Sciatic nerve (tissue), 2 donors: ENCODE results near the gene RO60. TPM values are rescaled to one million over a fixed set of nuclear protein-coding genes. Genes with fewer than 3 reads are reported as not detected.

Experiments
- ATAC-seq: fragments of 200-7000 bp; cut with Tn5 transposase; one replicate; pipeline ENCODE4 v1.9.1; 2020; ENCODE audit warnings: mild to moderate bottlenecking, moderate library complexity
- DNase-seq: peaks from one replicate; pipeline ENCODE4 v3.0.0-alpha.2; 2020; ENCODE audit warnings: low spot score
- intact Hi-C: fragments of 100-400 bp; cut with DNase I; formaldehyde crosslinking; loops from one replicate; pipeline ENCODE4 v1.14.2; 2022
- total RNA-seq: library from RNA; stranded (reverse); fragmentation: NEBNext Ultra II Directional; extraction: Animal tissue kit (Norgen Biotek cat#: 25700); gene quantifications from one replicate; pipeline ENCODE4 v1.2.1, GENCODE V29; 2021
- donor health status: DM: no; HTN: no; CAD: no.
- donor health status: DM: no; HTN: no; CAD: no.

RO60 gene
- total RNA-seq, 1 donor from 2014 or later = 84.8 TPM

DNA sequence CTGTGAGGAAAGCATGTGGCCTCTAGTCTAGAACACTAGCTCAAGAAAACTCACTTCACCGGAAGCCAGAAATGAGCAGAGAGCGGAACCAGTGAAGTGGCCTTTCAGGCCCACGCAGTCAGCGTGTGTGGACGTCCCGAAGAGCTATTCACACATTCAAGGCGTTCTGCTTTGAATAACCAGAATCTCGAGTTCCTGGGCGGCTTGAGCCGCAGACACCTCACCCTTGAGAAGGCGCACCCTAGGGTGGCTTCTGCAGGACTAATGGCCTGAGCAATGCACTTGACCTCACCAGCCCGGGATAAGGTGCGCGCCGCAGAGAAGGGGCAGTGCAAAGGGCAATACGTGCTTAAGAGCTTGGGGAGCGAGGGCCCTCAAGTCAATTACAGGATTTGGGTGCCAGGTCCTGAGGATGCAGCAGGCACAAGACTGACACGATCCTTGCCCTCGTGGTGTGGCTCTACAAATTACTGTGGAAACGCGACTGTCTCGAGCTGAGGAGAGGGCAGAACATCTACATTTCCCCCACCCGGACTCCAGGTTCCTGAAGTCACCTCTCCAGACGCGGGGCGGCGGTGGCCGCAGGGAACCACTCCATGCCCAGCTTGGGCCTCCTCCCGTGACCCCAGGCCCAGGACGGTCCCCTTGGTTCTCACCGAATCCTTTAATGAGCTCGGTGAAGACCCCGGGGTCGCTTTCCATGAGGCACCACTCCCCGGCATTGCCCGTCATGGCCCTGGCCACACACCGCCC lies 707 bp upstream of the RO60 start:
- intact Hi-C loops = loop anchor here (5.0 kb wide), 1 partner anchor 44 kb away; no protein-coding TSS in a partner anchor
- peak; percentile 15 for ATAC-seq

GRCh38 chr1:193060115-193060403 lies 647 bp downstream of the RO60 start:
- ATAC-seq = no peak
- intact Hi-C loops = no loop called here
- DNase-seq = no peak

More for the DNA sequence above, 707 bp upstream of the RO60 start:
- peak; percentile 64 for DNase-seq

DNA sequence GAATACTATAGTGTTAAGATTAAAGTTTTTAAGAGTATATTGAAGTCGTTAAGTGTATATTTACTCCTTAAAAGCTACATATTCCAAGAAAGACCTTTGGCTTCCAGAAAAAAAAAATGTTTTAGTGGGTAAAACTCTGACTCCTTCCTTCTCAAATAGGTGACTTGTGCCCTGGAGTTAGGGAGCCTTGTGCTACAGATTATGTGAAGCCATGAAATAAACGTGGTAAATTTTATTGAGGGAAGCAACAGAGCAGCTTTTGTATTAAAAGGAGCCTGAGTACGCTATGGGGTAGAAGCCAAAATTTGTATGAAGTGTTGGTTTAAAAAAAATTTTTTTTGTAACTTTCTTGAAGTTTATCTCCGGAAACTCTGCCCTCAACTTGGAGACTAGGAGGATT lies 994 bp downstream of the RO60 start:
- intact Hi-C loops = no loop called here
- ATAC-seq (no peak), DNase-seq (no peak)

DNA sequence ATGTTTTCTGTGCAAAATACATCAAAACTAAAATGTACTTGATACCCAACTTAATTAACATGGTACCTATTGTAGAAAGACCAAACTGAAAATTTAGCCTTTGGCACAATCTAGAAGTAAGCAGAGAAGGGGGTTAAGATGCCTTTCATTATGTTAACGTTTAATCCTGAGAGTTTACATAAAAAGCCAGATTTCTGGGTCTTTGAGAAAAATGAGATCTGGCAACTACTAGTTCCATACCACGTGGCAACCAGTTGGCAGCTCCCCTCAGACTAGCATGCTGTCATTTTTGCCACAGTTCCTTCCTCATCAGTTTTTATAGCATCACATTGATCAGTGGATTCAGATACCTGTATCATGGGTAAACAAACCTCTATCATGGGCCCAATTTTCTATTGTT lies 1.5 kb downstream of the RO60 start:
- no peak for ATAC-seq
- intact Hi-C loops = no loop called here
- DNase-seq = no peak

GRCh38 chr1:193062698-193063463 lies 3.5 kb downstream of the RO60 start:
- intact Hi-C loops = no loop called here
- ATAC-seq (no peak), DNase-seq (no peak)

DNA sequence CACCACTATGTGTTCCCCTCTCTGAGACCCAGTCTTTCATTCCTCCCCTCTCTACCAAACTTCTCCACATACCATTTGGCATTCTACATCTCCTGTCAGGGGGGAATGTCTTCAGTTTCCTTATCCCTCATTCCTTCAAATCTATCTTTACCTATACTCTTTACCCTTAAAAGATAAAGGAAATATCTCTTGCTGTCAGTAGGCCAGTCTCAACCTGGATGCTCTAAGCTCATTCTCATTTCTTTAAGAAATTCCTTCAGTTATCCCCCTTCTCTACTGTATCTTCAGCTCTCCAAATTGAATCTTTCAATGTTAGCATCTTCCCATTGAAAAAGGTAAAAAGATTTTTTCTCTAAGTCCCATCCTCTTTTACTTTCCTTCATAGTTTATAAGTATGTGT lies 6.5 kb downstream of the RO60 start:
- DNase-seq (no peak), ATAC-seq (no peak)
- intact Hi-C loops = no loop called here

DNA sequence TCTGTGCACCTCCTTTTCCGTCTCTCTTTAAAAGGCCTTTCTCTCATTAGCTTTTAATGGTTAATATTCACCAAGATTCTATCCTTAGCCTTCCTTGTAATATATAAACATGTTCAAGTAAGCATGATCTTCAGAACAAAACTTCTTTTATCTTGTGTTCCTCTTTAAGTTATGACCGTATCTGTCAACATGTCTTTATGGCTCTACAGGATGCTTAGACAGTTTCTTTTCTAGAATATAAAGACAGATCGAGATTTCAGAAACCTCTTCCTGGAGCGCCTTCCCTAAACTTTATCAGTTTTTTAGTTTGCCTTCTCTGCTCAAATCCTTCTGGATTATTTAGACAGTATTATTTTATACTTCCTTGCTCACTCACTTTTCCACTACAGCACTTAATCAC lies 7.2 kb downstream of the RO60 start:
- intact Hi-C loops = no loop called here
- ATAC-seq (no peak), DNase-seq (no peak)

DNA sequence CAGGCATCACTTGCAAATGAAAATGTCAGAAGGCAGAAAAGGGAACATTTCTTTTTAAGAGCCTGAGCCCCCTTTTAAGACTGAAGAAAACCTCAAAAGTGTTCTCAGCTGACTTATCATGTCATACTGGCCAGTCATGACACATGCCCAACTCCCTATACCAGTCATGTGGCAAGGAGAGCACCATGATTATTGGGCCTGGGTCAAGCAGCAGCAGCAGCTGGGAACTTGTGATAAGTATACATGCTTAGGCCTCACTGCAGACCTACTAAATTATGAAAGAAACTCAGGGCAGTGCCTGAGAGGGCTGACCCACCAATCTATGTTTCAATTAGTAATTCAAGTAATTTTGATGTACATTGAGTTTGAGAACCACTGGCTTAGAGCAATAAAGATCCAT lies 8.6 kb downstream of the RO60 start:
- DNase-seq (no peak), ATAC-seq (no peak)
- intact Hi-C loops = no loop called here

DNA sequence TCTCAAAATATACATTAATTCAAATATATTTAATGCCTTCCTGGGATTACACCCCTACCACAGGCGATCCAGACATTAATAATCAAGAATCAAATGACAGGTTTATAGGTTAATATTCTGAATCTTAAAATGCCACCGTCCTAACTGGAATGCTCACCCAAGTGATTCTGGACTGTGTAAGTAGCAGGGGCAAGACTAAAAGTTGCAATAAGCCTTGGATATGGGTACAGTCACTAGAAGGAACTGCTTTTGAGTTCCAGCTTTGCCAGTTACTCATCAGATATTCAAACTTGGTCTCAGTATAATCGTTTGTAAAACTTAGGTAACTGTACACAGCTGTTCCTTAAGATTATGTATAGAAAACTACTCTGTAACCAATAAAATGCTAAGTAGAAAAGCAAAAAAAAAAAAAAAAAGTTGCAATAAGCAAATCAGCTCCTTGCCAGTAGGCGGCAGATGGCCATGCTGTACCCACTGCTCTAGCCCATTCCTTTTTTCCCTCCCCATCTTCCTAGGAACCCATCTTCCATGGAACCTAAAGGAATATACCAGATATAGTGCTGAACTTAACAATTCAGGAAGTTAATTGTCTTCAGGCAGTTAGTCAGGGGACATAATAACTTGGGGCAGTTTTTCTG lies 10.5 kb downstream of the RO60 start:
- ATAC-seq (no peak), DNase-seq (no peak)
- intact Hi-C loops = no loop called here

GRCh38 chr1:193070386-193070753 lies 11.0 kb downstream of the RO60 start:
- ATAC-seq (no peak), DNase-seq (no peak)
- intact Hi-C loops = no loop called here

- DNase-seq (no peak), ATAC-seq (no peak)
- intact Hi-C loops = no loop called here
Observed at GRCh38 chr1:193070942-193071341, 11.5 kb downstream of the RO60 start.

GRCh38 chr1:193077991-193078390 lies 18.6 kb downstream of the RO60 start:
- ATAC-seq (no peak), DNase-seq (no peak)
- intact Hi-C loops = no loop called here

DNA sequence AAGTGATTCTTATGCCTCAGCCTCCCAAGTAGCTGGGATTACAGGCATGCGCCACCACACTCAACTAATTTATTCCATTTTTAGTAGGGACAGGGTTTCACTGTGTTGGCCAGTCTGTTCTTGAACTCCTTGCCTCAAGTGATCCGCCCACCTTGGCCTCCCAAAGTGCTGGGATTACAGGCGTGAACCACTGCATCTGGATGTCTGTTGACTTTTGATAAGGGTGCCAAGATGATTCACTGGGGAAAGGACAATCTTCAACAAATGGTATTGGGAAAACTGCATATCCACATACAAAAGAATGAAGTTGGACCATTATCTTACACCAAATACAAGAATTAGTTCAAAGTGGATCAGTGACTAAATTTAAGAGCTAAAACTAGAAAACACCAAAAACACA lies 19.8 kb downstream of the RO60 start:
- intact Hi-C loops = no loop called here
- ATAC-seq = no peak
- no peak for DNase-seq

DNA sequence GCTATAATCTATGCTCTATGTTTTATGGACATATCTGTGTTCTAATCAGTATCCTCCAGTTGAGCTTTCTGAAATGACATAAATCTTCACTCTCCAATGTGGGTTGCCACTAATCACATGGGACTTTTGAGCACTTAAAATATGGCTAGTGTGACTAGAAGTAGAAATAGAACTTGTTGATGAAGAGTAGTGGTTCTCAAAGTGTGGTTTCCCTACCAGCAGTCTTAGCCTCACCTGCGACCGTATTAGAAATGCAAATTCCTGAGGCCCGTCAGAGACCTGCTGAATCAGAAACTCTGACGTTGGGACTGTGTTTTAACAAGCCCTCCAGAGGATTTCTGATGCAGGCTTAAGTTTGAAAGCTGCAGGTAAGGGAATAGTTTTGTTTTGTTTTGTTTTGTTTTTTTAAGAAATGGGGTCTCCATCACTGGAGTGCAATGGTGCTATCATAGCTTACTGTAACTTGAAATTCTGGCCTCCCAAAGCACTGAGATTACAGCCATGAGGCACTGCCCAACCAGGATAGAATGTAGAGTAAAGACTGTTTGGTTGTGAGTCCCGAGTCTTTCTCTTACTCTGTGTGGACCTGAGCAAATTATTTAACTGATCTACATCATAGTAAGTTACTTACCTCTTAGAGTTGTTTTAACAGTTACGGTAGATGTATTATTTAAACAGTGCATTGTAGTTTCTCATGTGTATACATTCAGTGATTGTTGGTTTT lies 24.1 kb downstream of the RO60 start:
- ATAC-seq = no peak
- intact Hi-C loops = no loop called here
- DNase-seq = no peak

- intact Hi-C loops = no loop called here
- DNase-seq (no peak), ATAC-seq (no peak)
Observed at GRCh38 chr1:193085263-193085662, 25.9 kb downstream of the RO60 start.

- intact Hi-C loops = no loop called here
- ATAC-seq = no peak
Observed at GRCh38 chr1:193086342-193086741, 26.9 kb downstream of the RO60 start.

GRCh38 chr1:193087893-193088292 lies 28.5 kb downstream of the RO60 start:
- DNase-seq (no peak), ATAC-seq (no peak)
- intact Hi-C loops = no loop called here

More at GRCh38 chr1:193086342-193086741, 26.9 kb downstream of the RO60 start:
- no peak for DNase-seq

GRCh38 chr1:193090865-193091264 lies 31.5 kb downstream of the RO60 start:
- no peak for ATAC-seq
- intact Hi-C loops = no loop called here
- DNase-seq = no peak

- DNase-seq = no peak
- intact Hi-C loops = no loop called here
- ATAC-seq = no peak
Observed at GRCh38 chr1:193094112-193094511, 34.7 kb downstream of the RO60 start.

- no peak for ATAC-seq
- intact Hi-C loops = loop anchor here (5.0 kb wide), 1 partner anchor 45 kb away; the partner anchor contains the start of genes RO60 and UCHL5
- DNase-seq = no peak
Observed at GRCh38 chr1:193102662-193103061, 43.2 kb downstream of the RO60 start.
